Fibroblast of lung (primary cell): ENCODE measurements around the gene RIPOR1.

ENCODE experiments used
- CTCF ChIP-seq, 2 donors: IDR thresholded peaks in 1 of 2; conservative IDR thresholded peaks in 1 of 2; 1 replicate in 1 of 2; 2 replicates in 1 of 2; pipeline ENCODE4 v1.5.1; 2011 to 2012; ENCODE audit warnings: low read length in 2 of 2, control low read depth in 1 of 2, inconsistent platforms in 1 of 2, low read depth in 1 of 2, mild to moderate bottlenecking in 1 of 2
- EZH2 ChIP-seq: IDR thresholded peaks from 2 replicates; pipeline ENCODE4 v1.5.1; 2012; ENCODE audit warnings: low read length, control low read depth, mild to moderate bottlenecking; ENCODE audit errors: missing control alignments

- no peak for TF ChIP-seq CTCF (conservative IDR thresholded peaks at IDR 0.05 in 1 of 2, IDR thresholded peaks at IDR 0.05 in 1 of 2; ENCODE audit: low read depth in 1 of 2, low read length in 2 of 2)
- no peak for TF ChIP-seq EZH2
Observed at GRCh38 chr16:67558859-67559258, 30.2 kb downstream of the RIPOR1 start.
